GM23338 (cell line): Measurements from ENCODE around the gene CFAP100.

ENCODE experiments used
- CREB1 ChIP-seq: fragments of 250-450 bp; sonication (Bioruptor Pico); IDR thresholded peaks from 2 replicates; pipeline ENCODE4 v1.5.0; 2020; ENCODE audit warnings: low read depth, mild to moderate bottlenecking, moderate library complexity
- EZH2 ChIP-seq: fragments of 200-600 bp; sonication (generic); IDR thresholded peaks from one replicate; pipeline ENCODE4 v1.8.0; 2017; ENCODE audit warnings: antibody characterized with exemption, mild to moderate bottlenecking, low read depth; ENCODE audit not compliant: unreplicated experiment
- TF ChIP-seq, protein P1 (sequence below), 2 experiments: fragments of 200-600 bp in 1 of 2; sonication (generic) in 1 of 2; conservative IDR thresholded peaks; 2 replicates each; pipeline versions ENCODE4 v1.5.1 to v1.6.1; 2016 to 2017; ENCODE audit warnings: antibody characterized with exemption in 2 of 2, low read depth in 2 of 2, mild to moderate bottlenecking in 2 of 2, moderate library complexity in 1 of 2

DNA sequence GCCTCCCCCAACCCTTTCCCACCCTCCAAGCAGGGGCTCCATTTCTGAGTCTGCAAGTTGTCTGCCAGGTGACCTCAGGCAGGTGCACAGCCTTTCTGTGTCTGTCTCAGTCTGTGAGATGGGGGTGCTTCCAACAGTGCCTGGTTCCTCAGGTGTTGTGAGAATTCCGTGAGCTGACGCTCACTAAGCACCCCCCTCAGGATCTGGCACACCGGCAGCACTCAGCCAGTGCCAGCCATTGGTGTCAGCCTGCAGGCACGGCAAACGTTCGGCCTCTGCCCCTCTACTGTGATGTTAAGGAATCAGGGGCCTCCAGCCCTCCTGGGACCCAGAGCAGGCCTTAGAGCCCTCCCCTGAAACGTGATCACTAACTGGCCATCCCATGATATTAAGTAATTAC lies 39.9 kb upstream of the CFAP100 start:
- TF ChIP-seq, protein P1, sequence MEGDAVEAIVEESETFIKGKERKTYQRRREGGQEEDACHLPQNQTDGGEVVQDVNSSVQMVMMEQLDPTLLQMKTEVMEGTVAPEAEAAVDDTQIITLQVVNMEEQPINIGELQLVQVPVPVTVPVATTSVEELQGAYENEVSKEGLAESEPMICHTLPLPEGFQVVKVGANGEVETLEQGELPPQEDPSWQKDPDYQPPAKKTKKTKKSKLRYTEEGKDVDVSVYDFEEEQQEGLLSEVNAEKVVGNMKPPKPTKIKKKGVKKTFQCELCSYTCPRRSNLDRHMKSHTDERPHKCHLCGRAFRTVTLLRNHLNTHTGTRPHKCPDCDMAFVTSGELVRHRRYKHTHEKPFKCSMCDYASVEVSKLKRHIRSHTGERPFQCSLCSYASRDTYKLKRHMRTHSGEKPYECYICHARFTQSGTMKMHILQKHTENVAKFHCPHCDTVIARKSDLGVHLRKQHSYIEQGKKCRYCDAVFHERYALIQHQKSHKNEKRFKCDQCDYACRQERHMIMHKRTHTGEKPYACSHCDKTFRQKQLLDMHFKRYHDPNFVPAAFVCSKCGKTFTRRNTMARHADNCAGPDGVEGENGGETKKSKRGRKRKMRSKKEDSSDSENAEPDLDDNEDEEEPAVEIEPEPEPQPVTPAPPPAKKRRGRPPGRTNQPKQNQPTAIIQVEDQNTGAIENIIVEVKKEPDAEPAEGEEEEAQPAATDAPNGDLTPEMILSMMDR (conservative IDR thresholded peaks at IDR 0.05; ENCODE audit: low read depth in 2 of 2): no peak
- TF ChIP-seq CREB1 (CRISPR knock-in tag) (no peak), EZH2 (no peak)
